K562 (cell line): ENCODE results near the gene AP2A2. TPM values are rescaled to one million over a fixed set of nuclear protein-coding genes. Genes with fewer than 3 reads are reported as not detected.
A peak's percentile ranks its signal among the peaks of the same experiment; 100 is the strongest.

Experiments used
- ATAC-seq: fragments of 200-7000 bp; cut with Tn5 transposase; 3 replicates; pipeline ENCODE4 v1.9.1; 2020; ENCODE audit warnings: moderate library complexity
- BruUV-seq: library from RNA; stranded (reverse); fragments of 400-500 nt; replicated peaks from 2 replicates; lab custom pipeline; 2021; lab: Mats Ljungman, UMichigan
- CTCF ChIA-PET: fragments of 300-600 bp; formaldehyde crosslinking; extraction: SDS; loops from one replicate; lab custom pipeline; 2021; ENCODE audit warnings: low intra/inter-chr PET ratio; lab: Yijun Ruan, JAX
- POLR2A ChIA-PET: fragments of 300-600, 350-650 bp; sonication (Branson Sonifier 250); formaldehyde crosslinking; extraction: SDS; loops from one replicate; lab custom pipeline; 2021; ENCODE audit warnings: antibody characterized with exemption, inconsistent platforms; lab: Yijun Ruan, JAX
- DNase-seq, 4 experiments: peaks; one replicate each; pipeline versions ENCODE4 v3.0.0 to v3.0.0-alpha.2; 2011 to 2018; ENCODE audit warnings: low spot score in 3 of 4, mixed read lengths in 3 of 4; ENCODE audit errors: extremely low read depth in 1 of 4
- FAIRE-seq: peaks from 2 replicates; lab custom pipeline; 2011; peaks lifted over from hg19 to GRCh38; lab: Jason Lieb, UNC
- H2AFZ ChIP-seq: 2 replicates; pipeline ENCODE4 v1.6.0; 2011; ENCODE audit warnings: low read depth, low read length, control low read depth, inconsistent platforms
- H3K27ac ChIP-seq: fragments of 200-600 bp; 3 replicates; pipeline ENCODE4 v1.8.0; 2011; ENCODE audit warnings: low read depth, mild to moderate bottlenecking, control low read depth, inconsistent platforms, low read length, moderate library complexity, mixed read lengths; ENCODE audit errors: extremely low read depth
- H3K27me3 ChIP-seq, 2 experiments: fragments of 300-600 bp in 1 of 2; 2 replicates in 1 of 2; 3 replicates in 1 of 2; pipeline versions ENCODE4 v1.6.0 to v1.8.0; 2011; ENCODE audit warnings: inconsistent platforms in 2 of 2, low read length in 2 of 2, mild to moderate bottlenecking in 1 of 2, mixed read lengths in 1 of 2, moderate library complexity in 1 of 2; ENCODE audit not compliant: control insufficient read depth in 2 of 2, insufficient read depth in 2 of 2
- H3K36me3 ChIP-seq: fragments of 300-600 bp; 3 replicates; pipeline ENCODE4 v1.8.0; 2011; ENCODE audit warnings: mild to moderate bottlenecking, low read length, inconsistent platforms; ENCODE audit not compliant: control insufficient read depth, insufficient read depth
- H3K4me1 ChIP-seq, 2 experiments: fragments of 200-600 bp in 1 of 2; replicated peaks in 1 of 2; 2 replicates in 1 of 2; 3 replicates in 1 of 2; pipeline versions ENCODE4 v1.5.1 to v1.8.0; 2011; ENCODE audit warnings: inconsistent platforms in 2 of 2, low read length in 2 of 2, mild to moderate bottlenecking in 1 of 2, mixed read lengths in 1 of 2, moderate library complexity in 1 of 2; ENCODE audit not compliant: control insufficient read depth in 2 of 2, insufficient read depth in 2 of 2
- H3K4me2 ChIP-seq: 2 replicates; pipeline ENCODE4 v1.6.1; 2011; ENCODE audit warnings: low read length, control low read depth, inconsistent platforms, mixed read lengths; ENCODE audit not compliant: insufficient read depth
- H3K4me3 ChIP-seq: fragments of 200-600 bp; sonication (generic), shearing (Covaris generic); 2 replicates; pipeline ENCODE4 v1.5.1; 2016; ENCODE audit warnings: control low read depth, inconsistent platforms
- H3K79me2 ChIP-seq: fragments of 200-600 bp; 3 replicates; pipeline ENCODE4 v1.8.0; 2011; ENCODE audit warnings: low read length, inconsistent platforms; ENCODE audit not compliant: control insufficient read depth, insufficient read depth
- H3K9ac ChIP-seq, 2 experiments: 2 replicates each; pipeline versions ENCODE4 v1.6.0 to v1.6.1; 2011; ENCODE audit warnings: low read depth in 2 of 2, low read length in 2 of 2, control low read depth in 1 of 2, inconsistent platforms in 1 of 2, mild to moderate bottlenecking in 1 of 2, mixed read lengths in 1 of 2; ENCODE audit not compliant: insufficient read depth in 1 of 2
- H3K9me1 ChIP-seq: one replicate; pipeline ENCODE4 v1.6.0; 2011; ENCODE audit warnings: inconsistent platforms, mild to moderate bottlenecking, low read length, moderate library complexity; ENCODE audit not compliant: control insufficient read depth, insufficient read depth
- H3K9me3 ChIP-seq: replicated peaks from 2 replicates; pipeline ENCODE4 v1.5.1; 2011; ENCODE audit warnings: low read depth, low read length, inconsistent platforms; ENCODE audit not compliant: control insufficient read depth, insufficient read depth
- H4K20me1 ChIP-seq: replicated peaks from 2 replicates; pipeline ENCODE4 v1.6.1; 2011; ENCODE audit warnings: low read length, inconsistent platforms, mixed read lengths; ENCODE audit not compliant: control insufficient read depth, insufficient read depth
- IRF2 ChIP-seq: sonication (generic); formaldehyde crosslinking; IDR thresholded peaks from 2 replicates; pipeline ENCODE4 v1.8.1; 2022; ENCODE audit warnings: mild to moderate bottlenecking, missing genetic modification reagents
- POLR2A ChIP-seq: fragments of 450-650 bp; conservative IDR thresholded peaks from 2 replicates; pipeline ENCODE4 v1.6.1; 2016
- POLR3G ChIP-seq: IDR thresholded peaks from 2 replicates; pipeline ENCODE4 v1.6.1; 2011; ENCODE audit not compliant: insufficient read length, insufficient replicate concordance; ENCODE audit errors: extremely low read depth
- STAT5B ChIP-seq: fragments of 250-450 bp; sonication (Bioruptor Pico); IDR thresholded peaks from 2 replicates; pipeline ENCODE4 v1.8.0; 2021; ENCODE audit warnings: mild to moderate bottlenecking, inconsistent platforms
- TGIF2 ChIP-seq: sonication (generic); formaldehyde crosslinking; IDR thresholded peaks from 2 replicates; pipeline ENCODE4 v1.8.1; 2022; ENCODE audit warnings: mild to moderate bottlenecking, missing genetic modification reagents, moderate library complexity
- WGBS: fragments of 100-300 bp; shearing (Covaris generic); methylation state at CpG from one replicate; pipeline ENCODE4 v1.1.6; 2016; ENCODE audit warnings: low coverage, mixed read lengths; ENCODE audit not compliant: insufficient coverage; ENCODE audit errors: missing lambda C conversion rate; 5-methylcytosine and 5-hydroxymethylcytosine counted together
- in situ Hi-C: fragments of 300-500 bp; cut with MboI; formaldehyde crosslinking; loops from 4 replicates; pipeline ENCODE4 v1.15.0; 2018; ENCODE audit warnings: inconsistent platforms, mixed read lengths
- intact Hi-C: fragments of 100-400 bp; cut with micrococcal nuclease; formaldehyde crosslinking; loops from 2 replicates; pipeline ENCODE4 v1.14.2; 2022
- polyA plus RNA-seq, 8 experiments: library from polyadenylated mRNA; depleted of rRNA in 4 of 8; stranded (reverse) in 5 of 8; unstranded in 3 of 8; fragments of >200 nt; fragmentation: Nextera tagmentation in 2 of 8; fragmentation: Illumina TruSeq in 1 of 8; extraction: Ambion mirVana in 2 of 8; extraction: Trizol in 1 of 8; gene quantifications; 2 replicates each; pipeline versions ENCODE4 v1.2.1 to v1.2.3, GENCODE V29; 2011 to 2014; ENCODE audit warnings: inconsistent platforms in 1 of 8, missing spikeins in 1 of 8
- total RNA-seq, 7 experiments: library from RNA; depleted of rRNA in 6 of 7; stranded (reverse); fragments of >200 nt in 6 of 7; fragmentation: Illumina TruSeq in 2 of 7; extraction: Trizol in 2 of 7; gene quantifications; 2 replicates each; pipeline versions ENCODE4 v1.2.1 to v1.2.3, GENCODE V29; 2011 to 2021; ENCODE audit warnings: low replicate concordance in 1 of 7
- TF ChIP-seq, protein P1 (sequence below), 2 experiments: fragments of 450-650 bp in 1 of 2; sonication (generic) in 1 of 2; formaldehyde crosslinking in 1 of 2; IDR thresholded peaks; 2 replicates each; pipeline versions ENCODE4 v1.7.1 to v1.9.0; 2016 to 2022; ENCODE audit warnings: inconsistent platforms in 1 of 2, mild to moderate bottlenecking in 1 of 2, missing genetic modification reagents in 1 of 2

The AP2A2 gene
- total and polyA plus RNA-seq, 9 of the 15 experiments (the other 6 are each of a cell fraction or from before 2014, with no cell fraction given) = 0.69 to 41.7 (median 15.2) TPM

DNA sequence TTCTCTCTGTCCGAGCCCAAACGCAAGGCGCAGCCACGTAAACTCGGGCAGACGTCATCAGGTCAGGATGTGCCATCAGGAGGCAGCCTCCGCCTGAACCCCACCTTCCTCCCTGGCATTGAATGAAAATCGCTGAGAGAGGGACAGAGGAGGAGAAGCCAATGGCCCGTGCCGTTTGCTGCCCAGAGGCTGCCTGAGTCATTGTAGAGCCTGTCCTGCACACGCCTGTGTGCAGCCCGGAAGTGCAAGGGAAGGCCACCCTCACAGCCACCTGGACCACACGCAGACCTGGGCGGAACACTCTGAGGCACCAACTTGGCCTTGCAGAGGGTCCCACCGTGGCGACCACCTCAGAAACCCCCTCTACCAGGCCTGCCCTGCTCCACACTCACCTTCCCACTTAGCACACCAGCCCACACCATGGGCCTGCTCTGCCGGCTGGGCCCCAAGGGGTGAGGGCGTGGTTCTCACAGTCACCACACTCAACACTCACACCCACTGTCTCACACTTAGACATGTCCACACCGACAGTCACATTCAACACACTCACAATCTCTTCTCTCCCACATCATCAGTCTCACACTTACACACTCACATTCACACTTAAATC, 24.1 kb upstream of the AP2A2 start:
- Histone ChIP-seq H3K36me3 (peaks cover 87% of the 10 kb centered on the region), H4K20me1 (no peaks in the 10 kb centered on the region), H3K27me3 (no peaks in the 10 kb centered on the region), H3K4me2 (no peak overlapping the region), H3K27ac (no peak overlapping the region), H3K9me1 (peaks cover 3% of the 10 kb centered on the region), H3K4me3 (no peak overlapping the region), H3K9ac (peak overlapping the region in 1 of 2 experiments; percentile 31; a peak in 1 of 4 replicates), H3K4me1 (peaks cover 0 to 37% of the 10 kb centered on the region in 2 experiments; a peak in 1 of 5 replicates), H3K9me3 (no peaks in the 10 kb centered on the region), H2AFZ (no peak overlapping the region), H3K79me2 (peaks cover 3% of the 10 kb centered on the region; the same call in 2 of the 3 replicates)
- ATAC-seq = no peak
- ChIA-PET CTCF (no interaction called here), POLR2A (interaction anchor here (0.6 kb wide), 1 partner anchor 56 kb away, joined by 5 read pairs; no protein-coding TSS in a partner anchor)
- TSS peak; percentile 23 for BruUV-seq
- no peak for TF ChIP-seq TGIF2 (CRISPR knock-in tag)
- TF ChIP-seq POLR2A = 0 out of 2 replicates have a peak, but pooled peaks have one; percentile 27
- no peak for TF ChIP-seq IRF2
- no peak for FAIRE-seq
- DNase-seq = no peak
- in situ Hi-C loops (no loop called here), intact Hi-C loops (no loop called here)
- WGBS = 91% methylated on average over 15 of the region's 19 CpGs

DNA sequence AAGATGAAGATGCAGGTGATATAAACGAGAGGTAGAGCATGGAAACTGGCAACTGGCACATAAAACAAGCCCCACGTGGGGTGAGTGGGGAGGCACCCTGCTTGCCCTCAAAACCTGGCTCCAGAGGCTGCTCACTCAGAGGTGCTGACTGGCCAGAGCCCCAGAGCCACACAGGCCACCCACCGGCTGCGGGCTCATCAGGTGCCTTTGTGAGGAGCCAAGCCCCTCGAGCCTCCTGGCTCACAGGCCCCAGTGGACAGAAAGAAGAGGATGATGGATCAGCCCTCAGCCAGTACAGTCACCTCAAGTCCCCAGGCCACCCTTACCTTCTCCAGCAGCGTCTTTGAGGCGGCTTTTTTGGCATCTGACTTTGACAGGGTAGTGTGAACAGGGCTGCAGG, 21.3 kb upstream of the AP2A2 start:
- ChIA-PET POLR2A (no interaction called here), CTCF (no interaction called here)
- Histone ChIP-seq H3K79me2 (peaks cover 28% of the 10 kb centered on the region), H2AFZ (no peak overlapping the region), H3K27me3 (no peaks in the 10 kb centered on the region), H3K9me3 (no peaks in the 10 kb centered on the region), H3K4me3 (no peak overlapping the region), H3K9me1 (peaks cover 3% of the 10 kb centered on the region), H3K27ac (no peak overlapping the region), H3K9ac (peak overlapping the region in 1 of 2 experiments; percentile 51; a peak in 2 of 4 replicates), H3K36me3 (peaks cover 91% of the 10 kb centered on the region), H4K20me1 (peaks cover 15% of the 10 kb centered on the region; the same call in 1 of the 2 replicates), H3K4me1 (peaks cover 14 to 28% of the 10 kb centered on the region in 2 experiments; a peak in 4 of 5 replicates), H3K4me2 (no peak overlapping the region)
- FAIRE-seq (no peak), DNase-seq (no peak), ATAC-seq (no peak)
- in situ Hi-C loops = no loop called here
- WGBS = 92% methylated on average over 6 of the region's 7 CpGs
- BruUV-seq = no TSS peak
- intact Hi-C loops = no loop called here
- TF ChIP-seq, protein P1, sequence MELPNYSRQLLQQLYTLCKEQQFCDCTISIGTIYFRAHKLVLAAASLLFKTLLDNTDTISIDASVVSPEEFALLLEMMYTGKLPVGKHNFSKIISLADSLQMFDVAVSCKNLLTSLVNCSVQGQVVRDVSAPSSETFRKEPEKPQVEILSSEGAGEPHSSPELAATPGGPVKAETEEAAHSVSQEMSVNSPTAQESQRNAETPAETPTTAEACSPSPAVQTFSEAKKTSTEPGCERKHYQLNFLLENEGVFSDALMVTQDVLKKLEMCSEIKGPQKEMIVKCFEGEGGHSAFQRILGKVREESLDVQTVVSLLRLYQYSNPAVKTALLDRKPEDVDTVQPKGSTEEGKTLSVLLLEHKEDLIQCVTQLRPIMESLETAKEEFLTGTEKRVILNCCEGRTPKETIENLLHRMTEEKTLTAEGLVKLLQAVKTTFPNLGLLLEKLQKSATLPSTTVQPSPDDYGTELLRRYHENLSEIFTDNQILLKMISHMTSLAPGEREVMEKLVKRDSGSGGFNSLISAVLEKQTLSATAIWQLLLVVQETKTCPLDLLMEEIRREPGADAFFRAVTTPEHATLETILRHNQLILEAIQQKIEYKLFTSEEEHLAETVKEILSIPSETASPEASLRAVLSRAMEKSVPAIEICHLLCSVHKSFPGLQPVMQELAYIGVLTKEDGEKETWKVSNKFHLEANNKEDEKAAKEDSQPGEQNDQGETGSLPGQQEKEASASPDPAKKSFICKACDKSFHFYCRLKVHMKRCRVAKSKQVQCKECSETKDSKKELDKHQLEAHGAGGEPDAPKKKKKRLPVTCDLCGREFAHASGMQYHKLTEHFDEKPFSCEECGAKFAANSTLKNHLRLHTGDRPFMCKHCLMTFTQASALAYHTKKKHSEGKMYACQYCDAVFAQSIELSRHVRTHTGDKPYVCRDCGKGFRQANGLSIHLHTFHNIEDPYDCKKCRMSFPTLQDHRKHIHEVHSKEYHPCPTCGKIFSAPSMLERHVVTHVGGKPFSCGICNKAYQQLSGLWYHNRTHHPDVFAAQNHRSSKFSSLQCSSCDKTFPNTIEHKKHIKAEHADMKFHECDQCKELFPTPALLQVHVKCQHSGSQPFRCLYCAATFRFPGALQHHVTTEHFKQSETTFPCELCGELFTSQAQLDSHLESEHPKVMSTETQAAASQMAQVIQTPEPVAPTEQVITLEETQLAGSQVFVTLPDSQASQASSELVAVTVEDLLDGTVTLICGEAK (IDR thresholded peaks at IDR 0.05) = no peak
- TF ChIP-seq, protein P1 (CRISPR knock-in tag; IDR thresholded peaks at IDR 0.05) = no peak
- TF ChIP-seq STAT5B (CRISPR knock-in tag) = no peak
- no peak for TF ChIP-seq POLR3G
